ENCODE measurements around the gene CYB561.

The CYB561 gene

GRCh38 chr17:63405741-63406261 lies 40.3 kb downstream of the CYB561 start:
- FAIRE-seq: peak; percentile 86

DNA sequence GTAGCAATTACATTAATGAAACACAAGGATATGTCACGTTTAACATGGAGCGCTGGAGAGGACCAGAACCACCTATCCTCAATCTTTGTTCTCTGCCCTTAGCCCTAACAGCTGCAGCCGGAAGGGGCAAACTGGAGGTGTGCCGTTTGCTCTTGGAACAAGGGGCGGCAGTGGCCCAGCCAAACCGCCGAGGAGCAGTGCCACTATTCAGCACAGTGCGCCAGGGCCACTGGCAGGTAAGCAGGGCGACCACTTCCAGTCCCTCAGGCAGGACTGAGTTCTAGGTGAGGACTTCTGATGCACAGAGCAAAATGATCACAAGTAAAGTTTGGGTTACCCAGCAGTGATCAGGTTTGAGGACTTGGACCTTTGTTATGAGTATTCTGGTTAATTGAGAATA lies 41.1 kb downstream of the CYB561 start:
- no peak for FAIRE-seq

DNA sequence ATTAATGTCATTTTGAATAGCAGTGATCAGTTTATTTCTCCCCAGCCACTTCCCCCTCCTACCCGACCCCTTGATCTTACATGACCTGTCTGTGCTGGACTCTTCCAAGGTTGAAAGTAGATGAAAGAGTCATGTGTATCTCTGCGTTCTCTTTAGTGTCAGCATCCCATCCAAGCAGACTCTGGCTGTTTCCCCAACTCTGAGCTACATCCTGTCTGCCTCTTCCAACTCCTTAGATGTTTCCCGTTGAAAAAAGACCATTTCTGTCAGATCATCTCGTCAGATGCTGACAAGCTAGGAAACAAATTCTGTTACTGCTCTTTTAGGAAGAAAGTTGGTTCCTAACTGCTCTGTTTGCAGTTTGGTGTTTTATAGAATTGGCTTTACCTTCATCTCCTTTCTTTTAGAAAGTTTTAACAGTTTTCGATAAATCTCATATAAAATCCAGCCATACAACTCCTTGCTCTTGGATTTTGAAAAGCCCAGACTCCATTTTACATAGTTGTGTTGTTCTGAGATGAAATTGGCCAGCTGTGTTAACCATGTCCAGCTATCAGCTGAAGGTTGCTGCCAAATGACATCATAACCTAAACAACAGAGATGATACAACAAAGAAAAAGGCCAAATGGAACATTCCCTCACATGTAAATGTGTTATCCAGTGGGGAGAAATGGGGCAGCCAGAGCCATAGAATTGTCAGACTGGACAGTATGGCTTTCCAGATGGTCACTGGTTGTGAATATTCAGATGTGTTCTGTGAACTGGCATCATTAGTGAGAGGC lies 43.5 kb downstream of the CYB561 start:
- no peak for FAIRE-seq

DNA sequence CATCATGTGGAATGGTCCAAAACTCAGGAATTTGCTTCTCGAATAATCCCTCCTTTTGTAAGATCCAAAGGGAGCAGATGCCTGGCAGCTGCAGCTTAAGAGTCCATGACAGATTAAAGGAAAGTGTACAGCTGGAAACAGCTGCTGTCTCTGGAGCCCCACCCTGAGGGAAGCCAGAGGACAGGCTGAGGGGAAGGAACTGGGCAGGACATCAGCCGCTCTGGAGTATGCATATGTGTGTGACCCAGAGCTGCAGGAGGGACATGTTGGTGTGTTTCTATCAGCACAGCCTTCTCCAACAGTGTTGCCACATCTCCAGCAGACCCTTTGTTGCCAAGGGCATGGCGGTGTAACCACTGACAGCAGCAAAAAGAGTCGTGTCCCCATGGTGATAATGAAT lies 46.2 kb downstream of the CYB561 start:
- FAIRE-seq: no peak

DNA sequence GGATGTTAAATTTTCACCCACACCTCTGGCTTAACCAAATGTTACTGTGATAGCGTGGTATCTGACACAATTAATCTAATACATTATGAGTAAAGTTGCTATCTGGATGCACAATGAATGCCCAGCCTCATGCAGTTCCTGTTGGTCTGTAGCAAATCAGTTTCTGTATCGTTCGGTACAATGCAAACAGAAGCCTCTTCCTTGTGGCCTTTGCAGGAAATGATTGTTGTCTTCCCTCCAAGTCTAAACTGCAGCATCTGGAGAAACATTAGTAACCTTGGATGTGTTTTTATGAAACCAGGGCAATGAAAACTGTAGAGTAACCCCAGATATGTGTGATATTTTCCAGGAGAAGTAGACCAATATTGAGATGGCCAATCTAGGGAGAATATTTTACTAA lies 46.8 kb downstream of the CYB561 start:
- no peak for FAIRE-seq

- no peak for FAIRE-seq
These were observed 47.4 kb downstream of the CYB561 start for GRCh38 chr17:63398680-63399079.

DNA sequence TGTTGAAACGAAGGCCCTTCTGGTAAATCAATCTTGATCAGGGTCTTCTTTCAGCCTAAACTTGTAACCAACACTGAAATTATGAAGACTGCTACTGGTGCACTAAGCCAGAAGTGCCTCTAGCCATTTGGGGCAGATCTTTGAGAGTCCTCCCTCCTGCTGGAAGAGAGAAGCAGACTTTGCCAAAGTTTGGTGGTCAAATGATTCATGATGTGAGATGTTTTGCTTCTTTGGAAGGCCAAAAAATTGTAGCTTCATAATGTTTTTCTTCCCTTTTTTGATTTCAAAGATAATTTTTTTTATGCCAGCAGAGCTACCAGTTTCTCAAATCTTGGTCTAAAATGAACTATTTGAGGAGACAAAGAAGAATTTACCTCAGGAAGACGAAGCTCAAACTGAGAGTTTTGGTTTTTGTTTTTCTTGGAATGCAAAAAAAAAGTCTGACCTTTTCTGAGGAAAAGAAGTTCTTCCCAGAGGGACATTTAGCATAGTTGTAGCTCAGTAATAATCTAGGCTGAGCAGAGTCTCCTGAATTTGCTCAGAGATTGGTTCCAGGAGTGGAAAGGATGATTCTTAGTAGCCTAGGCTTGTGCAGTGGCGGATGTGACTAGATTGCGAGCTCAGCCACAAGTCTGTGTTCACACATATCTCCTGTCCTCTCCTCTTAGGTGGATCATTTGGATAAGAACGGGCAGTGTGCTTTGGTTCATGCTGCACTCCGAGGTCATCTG lies 50.9 kb downstream of the CYB561 start:
- FAIRE-seq: no peak

- FAIRE-seq: no peak
These were observed 56.0 kb downstream of the CYB561 start for GRCh38 chr17:63390090-63390489.

DNA sequence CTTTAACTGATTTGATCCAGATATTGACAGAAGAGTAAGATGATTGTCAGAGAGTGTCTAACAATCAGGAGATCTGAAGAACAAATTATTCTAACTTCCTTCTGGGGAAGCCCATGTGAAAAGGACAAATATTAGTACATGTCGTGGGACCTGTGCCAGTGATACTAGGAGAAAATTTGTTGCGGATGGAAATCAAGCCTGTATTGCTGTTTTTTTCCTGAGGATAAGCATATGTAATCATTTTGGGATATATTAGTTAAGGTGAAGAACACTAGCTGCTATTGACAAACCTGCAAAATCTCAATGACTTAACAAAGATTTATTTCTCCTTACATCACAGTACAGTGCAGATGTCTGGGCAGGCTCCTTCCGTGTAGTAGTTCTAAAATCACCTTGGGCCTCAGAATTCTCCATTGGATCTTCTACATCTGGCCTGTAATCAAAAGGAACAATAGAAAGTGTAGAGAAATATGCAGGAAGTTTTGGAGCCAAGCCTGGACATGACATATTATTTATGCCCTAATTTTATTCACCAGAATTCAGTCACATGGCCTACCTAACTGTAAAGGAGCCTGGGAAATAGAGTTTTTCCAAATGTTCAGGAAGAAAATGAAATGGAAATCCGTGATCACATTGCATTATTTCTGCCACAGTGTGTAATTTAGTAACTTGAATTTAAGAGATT lies 58.3 kb downstream of the CYB561 start:
- FAIRE-seq: no peak

DNA sequence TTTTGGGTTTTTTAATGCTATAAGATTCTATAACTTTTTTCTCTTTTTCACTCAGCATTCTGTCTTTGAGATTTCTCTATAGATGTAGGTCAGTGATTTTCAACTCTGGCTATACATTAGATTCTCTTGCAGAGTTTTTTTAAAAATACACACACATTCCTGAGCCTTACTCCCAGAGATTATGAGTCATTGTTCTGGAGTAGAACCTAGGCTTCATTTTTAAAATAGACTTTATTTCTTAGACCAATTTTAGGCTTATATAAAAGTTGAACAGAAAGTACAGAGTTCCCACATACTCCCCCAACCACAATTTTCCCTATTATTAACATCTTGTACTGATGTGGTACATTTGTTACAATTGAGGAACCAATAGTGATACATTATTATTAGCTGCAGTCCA lies 63.3 kb downstream of the CYB561 start:
- FAIRE-seq: no peak
